Jurkat, Clone E6-1 (cell line): ENCODE measurements around the gene EML2.

ENCODE experiments used
- DNase-seq: peaks from one replicate; pipeline ENCODE4 v3.0.0-alpha.2; 2011; ENCODE audit warnings: low read depth, low spot score
- H3K4me3 ChIP-seq: 2 replicates; pipeline ENCODE4 v1.5.1; 2011; ENCODE audit warnings: mild to moderate bottlenecking, low read length, control low read depth, moderate library complexity

The EML2 gene

GRCh38 chr19:45593520-45593919 is 45.7 kb downstream of the EML2 start:
- no peak for DNase-seq

GRCh38 chr19:45592366-45592765 is 46.8 kb downstream of the EML2 start:
- no peak for DNase-seq

More at GRCh38 chr19:45593520-45593919, 45.7 kb downstream of the EML2 start:
- H3K4me3 ChIP-seq: no peak overlapping the region

GRCh38 chr19:45591638-45592005 is 47.6 kb downstream of the EML2 start:
- DNase-seq: no peak
- H3K4me3 ChIP-seq: no peak overlapping the region

More at GRCh38 chr19:45592366-45592765, 46.8 kb downstream of the EML2 start:
- no peak overlapping the region for H3K4me3 ChIP-seq

- DNase-seq: no peak
- H3K4me3 ChIP-seq: no peak overlapping the region
Measured at GRCh38 chr19:45591004-45591637, 48.1 kb downstream of the EML2 start.

- no peak for DNase-seq
- H3K4me3 ChIP-seq: no peak overlapping the region
Measured at GRCh38 chr19:45590300-45591003, 48.7 kb downstream of the EML2 start.

- DNase-seq: no peak
- no peak overlapping the region for H3K4me3 ChIP-seq
Measured at GRCh38 chr19:45589768-45590167, 49.4 kb downstream of the EML2 start.

- no peak for DNase-seq
- H3K4me3 ChIP-seq: no peak overlapping the region
Measured at GRCh38 chr19:45587873-45588272, 51.3 kb downstream of the EML2 start.

GRCh38 chr19:45585158-45585577 is 54.0 kb downstream of the EML2 start:
- no peak for DNase-seq
- peak overlapping the region; percentile 98 for H3K4me3 ChIP-seq

- H3K4me3 ChIP-seq: peak within 1 kb of the TSS; percentile 98
- peak; percentile 100 for DNase-seq
Measured at GRCh38 chr19:45584332-45585157, 54.7 kb downstream of the EML2 start, which contains the start of gene OPA3. OPA3 (minus strand) TSS chr19:45584802; CDS start chr19:45584764, 38 bp downstream.

- DNase-seq: no peak
- H3K4me3 ChIP-seq: no peak overlapping the region
Measured at GRCh38 chr19:45581576-45581975, 57.6 kb downstream of the EML2 start.

GRCh38 chr19:45578861-45579260 is 60.3 kb downstream of the EML2 start:
- DNase-seq: no peak
- H3K4me3 ChIP-seq: no peak overlapping the region

- no peak overlapping the region for H3K4me3 ChIP-seq
- no peak for DNase-seq
Measured at GRCh38 chr19:45577111-45577905, 61.9 kb downstream of the EML2 start.

- no peak for DNase-seq
- H3K4me3 ChIP-seq: no peak overlapping the region
Measured at GRCh38 chr19:45576682-45577081, 62.5 kb downstream of the EML2 start.

GRCh38 chr19:45575216-45575615 is 64.0 kb downstream of the EML2 start:
- no peak overlapping the region for H3K4me3 ChIP-seq
- DNase-seq: no peak

GRCh38 chr19:45574526-45574925 is 64.7 kb downstream of the EML2 start:
- no peak for DNase-seq
- H3K4me3 ChIP-seq: no peak overlapping the region

- DNase-seq: no peak
- no peak overlapping the region for H3K4me3 ChIP-seq
Measured at GRCh38 chr19:45571457-45572220, 67.6 kb downstream of the EML2 start.

GRCh38 chr19:45569619-45570421 is 69.4 kb downstream of the EML2 start:
- DNase-seq: no peak
- H3K4me3 ChIP-seq: no peak overlapping the region

- no peak for DNase-seq
Measured at GRCh38 chr19:45568732-45569131, 70.5 kb downstream of the EML2 start.

More at GRCh38 chr19:45568732-45569131, 70.5 kb downstream of the EML2 start:
- no peak overlapping the region for H3K4me3 ChIP-seq
